Stimulated activated CD4-positive, alpha-beta T cell treated with anti-CD3 and anti-CD28 coated beads, Interleukin-2, amount 100 ng/mL, for 48 hours (primary cell): ENCODE results near the gene HIPK3.
"Not testable (repeated sequence)": the region's sequence is repeated elsewhere in the genome, so short reads cannot be mapped to it uniquely, and the experiment has no call there.

Experiments used
- DNase-seq, 2 donors: peaks; one replicate each; pipeline ENCODE4 v3.0.0-alpha.2; 2020

Gene HIPK3

DNA sequence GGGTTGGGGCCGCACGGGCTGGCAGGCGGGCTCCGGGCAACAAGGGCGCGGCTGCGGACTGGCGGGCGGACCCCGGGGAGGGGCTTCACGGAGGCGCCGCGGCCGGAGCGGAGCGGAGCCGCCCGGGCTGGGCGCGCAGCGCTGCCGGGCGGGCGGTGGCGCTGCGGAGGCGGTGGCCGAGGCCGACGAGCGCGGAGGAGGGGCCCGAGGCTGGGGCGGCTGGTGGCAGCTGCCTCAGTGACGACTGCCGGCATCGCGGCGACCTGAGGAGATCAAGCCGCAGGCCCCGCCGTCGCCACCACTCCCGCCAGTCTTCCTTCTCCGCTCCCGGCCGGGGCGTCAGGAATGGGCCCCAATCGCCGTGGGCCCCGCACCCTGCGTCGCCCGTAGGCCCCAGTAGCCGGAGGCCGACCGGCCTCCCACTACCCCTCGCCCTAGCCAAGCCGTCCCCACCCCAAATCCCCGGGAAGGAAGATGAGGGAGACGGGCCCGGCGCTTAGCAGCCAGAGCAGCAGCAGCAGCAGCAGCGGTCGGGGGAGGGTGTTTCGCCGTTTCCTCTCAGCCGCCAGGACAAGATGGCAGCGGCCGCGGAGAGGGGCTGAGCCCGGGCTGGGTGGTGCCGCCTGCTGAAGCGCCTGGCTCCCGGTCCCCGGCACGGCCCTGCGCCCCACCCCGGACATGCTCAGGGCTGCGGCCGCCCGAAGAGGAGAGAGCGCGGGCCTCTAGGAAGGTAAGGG, at the start of gene HIPK3:
Gene HIPK3, plus strand, starts transcription at position 222 of the 737 bp plus-strand sequence.
- peak; percentile 67 to 72 for DNase-seq

DNA sequence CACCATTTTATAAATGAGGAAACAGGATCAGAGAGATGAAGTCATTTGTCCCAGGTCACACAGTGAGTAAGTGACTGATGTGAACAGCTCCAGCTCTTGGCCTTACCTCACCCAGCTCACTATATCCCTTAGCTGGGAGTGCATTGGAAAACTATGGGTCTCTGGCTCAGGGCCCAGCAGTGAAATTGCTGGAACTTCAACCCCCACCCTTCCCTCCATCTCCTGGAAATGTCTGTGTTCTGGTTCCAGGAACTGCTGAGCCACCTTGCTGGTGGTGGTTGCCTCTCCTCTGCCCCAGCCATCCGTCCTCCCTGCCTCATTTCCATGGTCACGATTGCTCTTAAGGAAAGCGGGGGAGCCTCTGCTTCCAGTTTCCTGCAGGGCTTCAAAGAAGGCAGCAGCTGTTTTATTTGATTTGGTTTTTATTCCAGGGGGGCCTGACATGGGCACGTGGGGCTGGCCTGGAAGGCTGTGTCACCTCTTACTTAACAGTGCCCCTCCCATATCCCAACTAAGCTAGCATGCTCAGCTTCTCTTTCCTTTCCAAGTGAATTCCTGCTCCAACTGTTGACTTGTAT, 49.7 kb upstream of the HIPK3 start:
- no peak for DNase-seq

DNA sequence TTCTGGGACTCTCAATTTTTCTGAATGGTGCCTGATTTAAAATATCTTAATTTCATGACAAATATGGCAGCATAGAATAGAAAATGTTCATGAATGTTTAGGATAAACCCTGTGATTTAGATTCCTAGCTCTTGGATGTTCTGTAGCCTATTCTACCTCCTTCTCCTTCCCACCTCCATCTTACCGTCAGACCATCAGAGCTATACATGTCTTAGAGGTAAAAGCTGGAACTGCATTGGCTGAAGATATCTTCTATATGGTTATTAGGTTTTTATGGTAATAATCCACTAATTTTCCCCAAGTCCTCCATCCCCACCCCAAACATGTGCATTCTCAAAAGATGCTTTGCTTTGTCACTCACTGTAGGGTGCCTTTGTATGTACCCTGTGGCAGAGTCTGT, 49.0 kb upstream of the HIPK3 start:
- DNase-seq = no peak

DNA sequence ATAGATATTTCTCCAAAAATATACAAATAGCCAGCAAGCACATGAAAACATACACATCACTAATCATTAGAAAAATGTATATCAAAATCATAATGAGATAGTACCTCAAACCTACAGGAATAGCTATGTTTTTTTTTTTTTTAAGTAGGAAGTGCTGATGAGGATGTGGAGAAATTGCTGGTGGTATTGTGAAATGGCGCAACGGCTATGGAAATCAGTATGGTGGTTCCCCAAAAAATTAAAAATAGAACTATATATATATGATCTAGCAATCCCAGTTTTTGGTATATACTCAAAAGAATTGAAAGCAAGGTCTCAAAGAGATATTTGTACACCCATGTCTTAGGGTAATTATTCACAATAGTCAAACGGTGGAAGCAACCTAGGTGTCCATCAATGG, 46.0 kb upstream of the HIPK3 start:
- DNase-seq = no peak

DNA sequence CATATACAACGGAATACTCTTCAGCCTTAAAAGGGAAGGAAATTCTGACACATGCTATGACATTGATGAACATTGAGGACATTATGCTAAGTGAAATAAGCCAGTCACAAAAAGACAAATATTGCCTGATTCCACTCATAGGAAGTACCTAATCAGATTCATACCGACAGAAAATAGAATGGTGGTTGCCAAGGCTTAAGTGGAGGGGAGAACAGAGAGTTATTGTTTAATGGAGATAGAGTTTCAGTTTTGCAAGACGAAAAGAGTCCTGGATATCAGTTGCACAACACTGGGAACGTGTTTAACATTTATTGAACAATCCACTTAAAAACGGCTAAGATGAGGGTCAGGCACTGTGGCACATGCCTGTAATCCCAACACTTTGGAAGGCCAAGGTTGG, 45.6 kb upstream of the HIPK3 start:
- no peak for DNase-seq

DNA sequence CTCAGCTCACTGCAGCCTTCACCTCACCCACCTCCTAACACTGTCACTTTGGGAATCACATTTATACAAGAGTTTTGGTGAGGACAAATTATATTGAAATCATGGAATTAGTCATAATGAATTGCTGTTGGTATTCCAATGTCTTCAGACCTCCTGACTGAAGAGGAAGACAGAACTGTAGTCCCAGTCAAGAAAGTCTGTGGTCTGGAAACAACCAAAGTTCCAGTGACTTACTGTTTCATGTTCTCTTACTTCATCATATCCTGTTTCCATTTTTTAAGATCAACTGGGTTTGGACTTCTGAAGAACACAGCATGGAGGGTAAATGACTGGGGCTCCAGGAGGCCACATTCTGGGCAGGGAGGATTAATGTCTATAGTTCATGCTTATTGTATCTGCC, 43.0 kb upstream of the HIPK3 start:
- DNase-seq = no peak

DNA sequence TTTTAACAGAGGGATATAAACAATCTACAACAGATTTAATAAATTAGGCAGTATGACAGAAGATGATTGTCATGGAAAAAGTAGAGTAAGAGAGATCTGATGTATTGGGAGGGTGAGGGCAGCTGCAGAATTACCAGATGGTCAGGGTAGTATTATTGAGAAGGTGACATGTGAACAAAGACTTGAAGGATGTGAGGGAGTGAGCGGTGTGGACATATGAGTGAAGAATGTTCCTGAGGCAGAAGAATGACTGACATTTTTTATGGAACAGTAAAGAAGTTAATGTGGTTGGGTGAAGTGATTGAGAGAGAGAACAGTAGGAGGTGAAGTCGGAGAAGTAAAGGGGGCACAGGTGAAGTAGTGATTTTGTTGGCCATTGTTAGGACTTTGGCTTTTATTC, 42.4 kb upstream of the HIPK3 start:
- no peak for DNase-seq

DNA sequence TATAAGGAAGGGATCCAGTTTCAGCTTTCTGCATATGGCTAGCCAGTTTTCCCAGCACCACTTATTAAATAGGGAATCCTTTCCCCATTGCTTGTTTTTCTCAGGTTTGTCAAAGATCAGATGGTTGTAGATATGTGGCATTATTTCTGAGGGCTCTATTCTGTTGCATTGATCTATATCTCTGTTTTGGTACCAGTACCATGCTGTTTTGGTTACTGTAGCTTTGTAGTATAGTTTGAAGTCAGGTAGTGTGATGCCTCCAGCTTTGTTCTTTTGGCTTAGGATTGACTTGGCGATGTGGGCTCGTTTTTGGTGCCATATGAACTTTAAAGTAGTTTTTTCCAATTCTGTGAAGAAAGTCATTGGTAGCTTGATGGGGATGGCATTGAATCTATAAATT, 40.5 kb upstream of the HIPK3 start:
- DNase-seq = not testable (repeated sequence)

DNA sequence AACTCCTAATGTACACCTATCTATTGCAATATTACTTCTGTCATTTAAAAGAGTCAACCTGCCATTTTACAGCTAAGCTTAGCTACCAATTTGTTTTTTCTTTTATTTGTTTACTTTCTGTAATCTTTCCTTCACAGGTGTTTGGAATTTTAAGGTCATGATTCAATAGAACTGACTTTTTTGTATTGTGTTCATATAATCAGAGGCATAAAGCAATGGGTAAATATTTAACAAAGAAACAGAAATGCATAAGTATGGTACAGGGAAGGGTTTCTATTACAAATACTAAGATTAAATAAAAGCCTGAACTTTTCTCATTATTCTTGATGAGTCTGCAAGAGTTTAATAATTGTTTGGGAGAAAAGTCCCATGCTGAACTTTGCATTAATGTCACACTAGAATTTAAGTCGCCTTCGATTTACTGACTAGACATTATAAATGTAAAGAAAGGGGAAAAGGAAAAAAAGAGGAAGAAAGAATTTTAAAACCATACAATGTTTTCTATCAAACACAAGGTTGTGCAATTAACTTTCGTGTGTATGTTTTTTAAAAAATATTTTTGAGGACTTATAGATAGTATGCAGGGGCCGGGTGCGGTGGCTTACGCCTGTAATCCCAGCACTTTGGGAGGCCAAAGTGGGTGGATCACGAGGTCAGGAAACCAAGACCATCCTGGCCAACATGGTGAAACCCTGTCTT, 35.0 kb upstream of the HIPK3 start:
- DNase-seq = no peak

DNA sequence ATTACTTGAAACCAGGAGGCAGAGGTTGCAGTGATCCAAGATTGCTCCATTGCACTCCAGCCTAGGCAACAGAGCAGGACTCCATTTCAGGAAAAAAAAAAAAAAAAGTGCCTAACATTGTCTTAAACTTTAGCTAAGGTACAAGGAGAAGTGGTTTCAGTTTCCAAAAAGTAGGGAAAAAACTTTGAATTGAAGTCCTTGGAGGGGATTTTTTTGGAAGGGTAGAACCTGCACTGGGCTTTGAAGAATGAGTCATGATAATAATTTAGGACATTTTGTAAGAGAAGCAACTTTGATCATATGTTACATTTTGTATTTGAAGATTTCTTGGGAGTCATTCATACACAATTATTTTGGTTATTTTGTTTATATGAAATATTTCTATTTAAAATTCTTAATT, 31.8 kb upstream of the HIPK3 start:
- no peak for DNase-seq

DNA sequence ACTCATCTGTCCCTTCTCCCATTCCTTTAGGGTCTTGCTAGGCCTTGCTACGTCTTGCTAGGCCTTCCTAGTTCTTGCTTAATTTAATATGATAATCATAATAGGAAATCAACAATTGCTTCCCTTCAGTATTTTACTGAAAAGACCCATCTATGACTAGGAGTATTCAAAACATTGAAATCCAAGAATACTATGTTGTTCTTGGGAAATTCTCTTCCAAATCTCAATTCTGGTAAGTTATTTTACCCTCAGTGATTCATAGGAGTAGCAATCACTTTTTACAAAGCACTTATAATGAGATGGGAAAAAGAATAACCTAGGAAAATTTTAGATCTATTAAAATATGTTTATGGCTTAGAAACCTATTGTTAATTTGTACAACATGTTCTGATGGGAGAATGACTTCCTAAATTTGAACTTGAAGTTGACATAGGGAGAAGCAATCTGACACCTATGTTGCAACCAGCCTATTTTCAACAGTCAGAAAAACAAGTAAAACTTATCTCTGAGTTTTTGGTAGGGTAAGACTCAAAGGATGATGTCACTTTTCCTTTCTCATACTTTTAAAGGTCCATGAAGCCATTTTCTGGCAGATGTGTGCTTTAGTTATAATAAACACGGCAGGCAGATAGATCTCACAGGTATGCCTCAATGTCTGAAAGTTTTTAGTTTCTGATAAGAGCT, 29.5 kb upstream of the HIPK3 start:
- DNase-seq = no peak

DNA sequence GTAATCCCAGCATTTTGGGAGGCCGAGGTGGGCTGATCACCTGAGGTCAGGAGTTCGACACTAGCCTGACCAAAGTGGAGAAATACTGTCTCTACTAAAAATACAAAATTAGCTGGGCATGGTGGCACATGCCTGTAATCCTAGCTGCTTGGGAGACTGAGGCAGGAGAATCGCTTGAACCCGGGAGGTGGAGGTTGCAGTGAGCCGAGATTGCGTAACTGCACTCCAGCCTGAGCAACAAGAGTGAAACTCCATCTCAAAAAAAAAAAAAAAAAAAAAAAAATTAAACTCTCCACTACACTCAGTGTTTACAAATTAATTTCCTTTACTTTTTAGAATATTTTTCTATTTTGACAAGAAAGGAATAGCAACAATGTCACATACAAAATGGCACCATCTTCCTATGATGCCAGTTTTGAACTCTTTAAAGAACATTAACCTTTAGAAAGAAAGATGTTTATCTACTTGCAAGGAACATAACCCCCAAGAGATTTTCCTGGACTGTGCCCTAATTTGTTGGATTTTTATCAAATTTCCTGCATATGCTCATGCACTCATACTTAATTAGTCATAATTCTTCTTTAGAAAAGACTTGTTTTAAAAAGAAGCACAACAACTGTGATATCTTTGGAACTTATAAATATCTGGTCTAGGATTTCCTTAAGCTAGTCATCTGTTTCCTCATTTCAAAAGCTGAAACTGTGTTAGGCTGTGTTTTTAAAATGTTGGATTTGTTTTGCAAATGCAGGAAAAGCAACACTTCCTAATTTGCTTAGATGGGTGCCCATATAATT, 22.6 kb upstream of the HIPK3 start:
- DNase-seq = no peak

DNA sequence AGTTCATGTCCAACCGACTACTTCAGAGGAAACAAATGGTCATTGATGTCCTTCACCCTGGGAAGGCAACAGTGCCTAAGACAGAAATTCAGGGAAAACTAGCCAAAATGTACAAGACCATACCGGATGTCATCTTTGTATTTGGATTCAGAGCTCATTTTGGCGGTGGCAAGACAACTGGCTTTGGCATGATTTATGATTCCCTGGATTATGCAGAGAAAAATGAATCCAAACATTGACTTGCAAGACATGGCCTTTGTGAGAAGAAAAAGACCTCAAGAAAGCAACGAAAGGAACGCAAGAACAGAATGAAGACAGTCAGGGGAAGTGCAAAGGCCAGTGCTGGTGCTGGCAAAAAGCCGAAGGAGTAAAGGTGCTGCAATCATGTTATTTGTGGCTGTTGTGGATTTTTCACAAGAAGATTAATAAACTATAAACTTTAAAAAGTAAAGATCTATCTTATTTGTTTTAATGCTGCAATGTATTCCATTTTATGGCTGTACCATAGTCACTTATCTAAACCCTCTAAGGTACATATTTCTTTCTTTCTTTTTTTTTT, 20.1 kb upstream of the HIPK3 start:
- DNase-seq = no peak

DNA sequence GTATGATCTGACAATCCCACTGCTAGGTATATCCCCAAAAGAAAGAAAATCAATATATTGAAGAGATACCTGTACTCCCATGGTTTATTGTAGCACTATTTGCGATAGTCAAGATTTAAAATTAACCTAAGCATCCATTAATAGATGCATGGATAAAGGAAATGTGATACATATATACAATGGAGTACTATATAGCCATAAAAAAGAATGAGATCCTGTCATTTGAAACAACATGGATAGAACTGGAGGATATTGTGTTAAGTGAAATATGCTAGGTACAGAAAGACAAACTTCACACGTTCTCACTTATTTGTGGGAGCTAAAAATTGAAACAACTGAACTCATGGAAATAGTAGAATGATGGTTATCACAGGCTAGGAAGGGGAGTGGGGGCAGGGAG, 14.6 kb upstream of the HIPK3 start:
- DNase-seq = no peak

DNA sequence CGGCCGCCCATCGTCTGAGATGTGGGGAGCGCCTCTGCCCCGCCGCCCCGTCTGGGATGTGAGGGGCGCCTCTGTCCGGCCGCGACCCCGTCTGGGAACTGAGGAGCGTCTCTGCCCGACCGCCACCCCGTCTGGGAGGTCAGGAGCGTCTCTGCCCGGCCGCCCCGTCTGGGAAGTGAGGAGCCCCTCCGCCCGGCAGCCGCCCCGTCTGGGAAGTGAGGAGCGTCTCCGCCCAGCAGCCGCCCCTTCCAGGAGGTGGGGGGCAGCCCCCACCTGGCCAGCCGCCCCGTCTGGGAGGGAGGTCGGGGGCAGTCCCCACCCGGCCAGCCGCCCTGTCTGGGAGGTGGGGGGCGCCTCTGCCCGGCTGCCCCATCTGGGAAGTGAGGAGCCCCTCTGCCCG, 13.5 kb upstream of the HIPK3 start:
- not testable (repeated sequence) for DNase-seq

DNA sequence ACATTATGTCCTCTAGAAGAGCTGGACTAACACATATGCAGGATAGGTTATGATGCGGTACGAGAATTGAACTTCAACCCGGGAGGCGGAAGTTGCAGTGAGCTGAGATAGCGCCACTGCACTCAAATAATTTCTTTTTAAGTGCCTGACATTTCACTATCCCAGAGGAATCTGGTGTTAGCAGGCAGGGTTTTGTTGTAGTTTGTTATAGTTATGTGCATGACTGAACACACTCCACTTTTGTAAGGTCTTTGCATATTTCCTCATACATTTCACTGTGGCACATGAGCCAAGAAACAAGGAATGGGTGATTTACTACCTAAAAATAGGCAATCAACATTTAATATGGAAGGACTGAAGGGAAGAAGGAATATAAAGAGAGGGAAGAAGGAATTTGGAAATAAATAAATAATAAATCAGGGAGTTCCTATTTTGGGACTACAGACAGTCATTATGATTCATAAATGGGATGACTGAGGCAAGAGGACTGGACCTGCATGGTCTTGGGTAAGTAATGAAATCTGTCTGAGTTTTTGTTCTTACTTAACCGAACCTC, 8.7 kb upstream of the HIPK3 start:
- DNase-seq = no peak

DNA sequence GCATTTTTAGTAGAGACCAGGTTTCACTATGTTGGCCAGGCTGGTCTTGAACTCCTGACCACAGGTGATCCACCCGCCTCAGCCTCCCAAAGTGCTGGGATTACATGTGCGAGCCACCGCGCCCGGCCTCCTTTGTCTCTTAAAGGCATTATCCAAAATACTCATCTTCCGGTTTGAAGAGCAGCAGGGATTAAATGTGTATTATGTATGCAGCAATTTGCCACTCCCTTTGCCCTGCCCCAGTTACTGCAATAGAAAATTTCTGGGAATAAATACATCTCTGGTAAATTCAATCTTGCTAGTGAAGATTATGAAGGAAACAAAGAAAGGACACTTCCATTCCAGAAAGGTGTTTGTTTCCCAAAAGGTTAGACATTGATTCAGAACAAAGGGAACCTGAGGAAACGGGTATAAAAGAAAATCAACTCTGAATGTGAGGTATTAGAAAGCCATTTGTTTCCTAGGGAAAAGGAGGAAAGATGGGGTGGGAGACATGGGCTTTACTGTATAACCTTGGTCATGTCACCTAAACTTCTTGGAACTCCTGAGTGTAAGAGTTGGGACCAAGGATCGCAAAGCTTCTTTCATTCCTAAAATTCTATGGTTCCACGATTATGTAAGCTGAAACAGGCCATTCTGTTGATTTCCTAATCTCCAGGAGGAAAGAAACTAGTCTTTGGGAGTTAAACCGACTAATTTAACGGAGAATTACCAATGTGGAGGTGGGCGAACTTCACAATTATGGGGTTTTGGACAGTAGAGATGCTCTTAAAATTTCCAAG, 959 bp upstream of the HIPK3 start:
- no peak for DNase-seq

DNA sequence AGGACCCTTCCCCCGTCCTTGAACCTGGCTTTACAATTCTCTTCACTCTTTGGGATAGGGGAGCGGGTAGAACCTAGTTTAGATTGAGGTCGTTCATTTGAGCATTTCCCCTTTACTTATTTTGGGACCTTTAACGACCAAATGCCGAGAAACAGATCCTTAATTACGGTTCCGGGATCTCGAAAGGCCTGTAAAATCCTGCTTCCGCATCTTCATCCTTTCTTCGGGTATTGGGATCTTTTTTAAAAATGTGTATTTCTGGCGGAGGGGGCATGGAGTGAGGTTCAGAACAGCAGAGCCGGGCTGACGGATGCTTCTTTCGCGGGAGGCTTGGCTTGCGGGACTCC, 395 bp upstream of the HIPK3 start:
- no peak for DNase-seq

DNA sequence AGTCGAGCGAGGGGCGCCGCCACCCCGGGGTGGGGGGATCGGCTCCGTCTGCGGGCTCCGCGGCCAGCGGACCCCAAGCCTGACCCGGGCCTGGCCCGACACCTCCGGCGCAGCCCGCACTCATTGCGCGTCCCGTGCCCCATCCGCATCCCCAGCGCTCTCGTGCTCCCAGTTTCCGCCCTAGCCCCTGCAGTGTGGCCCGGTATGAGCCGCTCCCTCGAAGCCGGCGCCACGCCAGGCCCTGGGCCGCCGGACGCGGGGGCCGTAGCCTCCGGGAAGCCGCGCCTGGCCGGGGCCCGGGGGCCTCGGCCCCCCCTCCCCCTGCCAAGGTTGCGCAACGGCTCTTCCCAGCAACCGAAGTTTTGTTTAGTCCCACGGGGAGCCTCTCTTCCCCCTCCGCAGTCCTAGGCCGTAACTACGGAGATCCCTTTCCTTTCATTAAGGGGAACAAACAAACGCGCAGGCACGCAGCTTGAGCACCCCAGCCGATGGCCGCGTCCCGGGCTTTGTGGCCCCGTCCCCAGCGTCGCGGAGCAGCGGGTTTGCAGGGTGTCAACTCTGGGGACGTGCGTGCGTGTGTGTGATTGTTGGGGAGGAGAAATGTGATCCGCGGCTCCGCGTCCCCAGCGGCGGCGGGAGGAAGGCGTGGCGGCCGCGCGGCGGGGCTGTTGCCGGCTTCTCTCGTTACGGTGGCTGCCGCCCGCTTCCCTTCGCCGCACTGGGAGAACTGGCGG, 883 bp downstream of the HIPK3 start:
- peak; percentile 64 to 68 for DNase-seq

DNA sequence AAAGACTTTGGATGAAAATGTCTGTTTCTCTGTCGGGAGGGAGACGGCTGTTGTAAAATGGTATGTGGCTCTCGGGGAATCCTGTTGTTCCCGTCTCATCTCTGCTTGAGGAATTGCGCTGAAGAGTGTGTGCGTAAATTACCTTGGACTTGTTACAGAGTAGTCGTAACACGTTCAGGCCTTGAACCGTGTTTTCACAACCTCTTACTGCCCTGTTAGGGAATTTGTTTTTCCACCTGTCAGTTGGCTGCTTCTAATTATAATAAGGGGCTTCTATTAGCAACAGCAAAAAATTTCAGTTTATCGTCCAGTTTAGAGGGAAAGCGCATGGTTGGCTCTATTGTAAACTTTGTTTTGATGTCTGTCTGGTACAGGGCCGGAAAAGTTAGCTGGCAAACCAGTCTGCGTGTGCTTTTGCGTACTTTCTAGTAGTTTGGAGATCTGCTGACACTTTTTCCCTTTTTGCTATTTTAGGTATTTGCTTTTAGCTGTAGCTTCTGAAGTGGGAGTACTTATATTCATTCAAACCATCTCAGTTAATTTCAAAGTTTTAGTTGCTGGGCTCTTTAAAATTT, 1.5 kb downstream of the HIPK3 start:
- DNase-seq = no peak
